HG02973 (cell line): ENCODE measurements around the gene TGFA.
"Not testable (repeated sequence)": the region's sequence is repeated elsewhere in the genome, so short reads cannot be mapped to it uniquely, and the experiment has no call there.

Experiments
- ATAC-seq: cut with Tn5 transposase; IDR thresholded peaks from one replicate; pipeline ENCODE4 v1.9.1; 2021; ENCODE audit warnings: moderate library complexity; ENCODE audit not compliant: unreplicated experiment

The TGFA gene

GRCh38 chr2:70467237-70467636, 86.4 kb downstream of the TGFA start:
- no peak for ATAC-seq

GRCh38 chr2:70466647-70467046, 87.0 kb downstream of the TGFA start:
- ATAC-seq = not testable (repeated sequence)

GRCh38 chr2:70463997-70464396, 89.6 kb downstream of the TGFA start:
- ATAC-seq = no peak

- ATAC-seq = no peak
Observed at GRCh38 chr2:70463581-70463980, 90.0 kb downstream of the TGFA start.

- no peak for ATAC-seq
Observed at GRCh38 chr2:70461981-70462876, 91.4 kb downstream of the TGFA start.

GRCh38 chr2:70461414-70461813, 92.2 kb downstream of the TGFA start:
- no peak for ATAC-seq

- ATAC-seq = no peak
Observed at GRCh38 chr2:70460333-70460732, 93.3 kb downstream of the TGFA start.

GRCh38 chr2:70458661-70459060, 95.0 kb downstream of the TGFA start:
- no peak for ATAC-seq

- ATAC-seq = no peak
Observed at GRCh38 chr2:70456585-70457495, 96.8 kb downstream of the TGFA start.

- ATAC-seq = no peak
Observed at GRCh38 chr2:70454936-70455544, 98.6 kb downstream of the TGFA start.

- ATAC-seq = no peak
Observed at GRCh38 chr2:70450641-70451250, 102.9 kb downstream of the TGFA start.

GRCh38 chr2:70448041-70448440, 105.6 kb downstream of the TGFA start:
- no peak for ATAC-seq

- no peak for ATAC-seq
Observed at GRCh38 chr2:70443726-70444125, 109.9 kb downstream of the TGFA start.

GRCh38 chr2:70443078-70443465, 110.6 kb downstream of the TGFA start:
- ATAC-seq = no peak

- ATAC-seq = no peak
Observed at GRCh38 chr2:70442301-70443077, 111.1 kb downstream of the TGFA start.

- ATAC-seq = no peak
Observed at GRCh38 chr2:70440621-70441020, 113.0 kb downstream of the TGFA start.

- no peak for ATAC-seq
Observed at GRCh38 chr2:70435138-70435537, 118.5 kb downstream of the TGFA start.

GRCh38 chr2:70433315-70433714, 120.3 kb downstream of the TGFA start:
- ATAC-seq = no peak

- ATAC-seq = no peak
Observed at GRCh38 chr2:70431716-70432347, 121.8 kb downstream of the TGFA start.

- no peak for ATAC-seq
Observed at GRCh38 chr2:70426341-70426740, 127.3 kb downstream of the TGFA start.
